GM23338 (cell line): ENCODE results near the gene GLA. TPM values are rescaled to one million over a fixed set of nuclear protein-coding genes. Genes with fewer than 3 reads are reported as not detected.

Experiments used
- ATAC-seq: fragments of 200-7000 bp; cut with Tn5 transposase; 3 replicates; pipeline ENCODE4 v1.9.1; 2020
- DNase-seq: peaks from one replicate; pipeline ENCODE4 v3.0.0-alpha.2; 2015; ENCODE audit warnings: low spot score
- H2AFZ ChIP-seq: fragments of 200-600 bp; sonication (generic); 2 replicates; pipeline ENCODE4 v1.8.0; 2016; ENCODE audit warnings: antibody characterized with exemption, mild to moderate bottlenecking, moderate library complexity
- H3F3A ChIP-seq: fragments of 200-600 bp; sonication (generic); replicated peaks from 2 replicates; pipeline ENCODE4 v1.8.0; 2017; ENCODE audit warnings: antibody characterized with exemption, mixed run types, low read depth
- H3K27ac ChIP-seq: fragments of 200-600 bp; sonication (generic); 2 replicates; pipeline ENCODE4 v1.6.1; 2016; ENCODE audit warnings: low read depth
- H3K27me3 ChIP-seq: fragments of 200-600 bp; sonication (generic); 2 replicates; pipeline ENCODE4 v1.8.0; 2016; ENCODE audit warnings: mild to moderate bottlenecking, mixed run types, moderate library complexity; ENCODE audit not compliant: insufficient read depth
- H3K36me3 ChIP-seq: fragments of 200-600 bp; sonication (generic); 2 replicates; pipeline ENCODE4 v1.8.0; 2016; ENCODE audit warnings: mild to moderate bottlenecking; ENCODE audit not compliant: insufficient read depth
- H3K4me1 ChIP-seq: fragments of 200-600 bp; sonication (generic); 2 replicates; pipeline ENCODE4 v1.8.0; 2016; ENCODE audit warnings: mild to moderate bottlenecking, moderate library complexity; ENCODE audit not compliant: insufficient read depth
- H3K4me2 ChIP-seq: fragments of 200-600 bp; sonication (generic); 2 replicates; pipeline ENCODE4 v1.7.1; 2017; ENCODE audit warnings: mixed run types
- H3K4me3 ChIP-seq: fragments of 200-600 bp; sonication (generic); 2 replicates; pipeline ENCODE4 v1.6.1; 2016; ENCODE audit warnings: mixed run types
- H3K79me2 ChIP-seq: fragments of 200-600 bp; sonication (generic); replicated peaks from 2 replicates; pipeline ENCODE4 v1.8.0; 2017; ENCODE audit warnings: mild to moderate bottlenecking; ENCODE audit not compliant: insufficient read depth
- H3K9me2 ChIP-seq: fragments of 200-600 bp; sonication (generic); 2 replicates; pipeline ENCODE4 v1.8.0; 2017; ENCODE audit not compliant: insufficient read depth
- H4K20me1 ChIP-seq: fragments of 200-600 bp; sonication (generic); replicated peaks from 2 replicates; pipeline ENCODE4 v1.8.0; 2017; ENCODE audit warnings: mild to moderate bottlenecking; ENCODE audit not compliant: insufficient read depth
- H3K27ac Mint-ChIP-seq: 2 replicates; pipeline ENCODE4 v1.8.0; 2020; ENCODE audit warnings: inconsistent platforms, mild to moderate bottlenecking, moderate library complexity, mixed read lengths
- H3K27me3 Mint-ChIP-seq: 3 replicates; pipeline ENCODE4 v1.8.0; 2022; ENCODE audit warnings: low read depth, mild to moderate bottlenecking, moderate library complexity, mixed read lengths, inconsistent platforms; ENCODE audit not compliant: insufficient read depth, poor library complexity
- H3K36me3 Mint-ChIP-seq: 3 replicates; pipeline ENCODE4 v1.8.0; 2021; ENCODE audit warnings: low read depth, mild to moderate bottlenecking, inconsistent platforms, moderate library complexity, mixed read lengths
- H3K4me1 Mint-ChIP-seq: 3 replicates; pipeline ENCODE4 v1.8.0; 2020; ENCODE audit warnings: mild to moderate bottlenecking, inconsistent platforms, mixed read lengths
- H3K4me3 Mint-ChIP-seq: 3 replicates; pipeline ENCODE4 v1.8.0; 2021; ENCODE audit warnings: moderate library complexity, mild to moderate bottlenecking, inconsistent platforms, mixed read lengths
- H3K9me3 Mint-ChIP-seq: 3 replicates; pipeline ENCODE4 v1.8.0; 2020; ENCODE audit warnings: moderate library complexity, mild to moderate bottlenecking, inconsistent platforms, mixed read lengths
- CREB1 ChIP-seq: fragments of 250-450 bp; sonication (Bioruptor Pico); IDR thresholded peaks from 2 replicates; pipeline ENCODE4 v1.5.0; 2020; ENCODE audit warnings: low read depth, mild to moderate bottlenecking, moderate library complexity
- ETS1 ChIP-seq: IDR thresholded peaks from 2 replicates; pipeline ENCODE4 v1.6.1; 2016; ENCODE audit warnings: antibody characterized with exemption
- EZH2 ChIP-seq: fragments of 200-600 bp; sonication (generic); IDR thresholded peaks from one replicate; pipeline ENCODE4 v1.8.0; 2017; ENCODE audit warnings: antibody characterized with exemption, mild to moderate bottlenecking, low read depth; ENCODE audit not compliant: unreplicated experiment
- JUNB ChIP-seq: IDR thresholded peaks from one replicate; pipeline ENCODE4 v1.6.1; 2016; ENCODE audit warnings: antibody characterized with exemption; ENCODE audit not compliant: unreplicated experiment
- NANOG ChIP-seq: IDR thresholded peaks from 2 replicates; pipeline ENCODE4 v1.6.1; 2016; ENCODE audit warnings: antibody characterized with exemption, borderline replicate concordance
- POLR2AphosphoS5 ChIP-seq: IDR thresholded peaks from 2 replicates; pipeline ENCODE4 v1.6.1; 2016; ENCODE audit warnings: antibody characterized with exemption, low read depth
- STAT1 ChIP-seq: IDR thresholded peaks from one replicate; pipeline ENCODE4 v1.6.1; 2016; ENCODE audit warnings: antibody characterized with exemption; ENCODE audit not compliant: unreplicated experiment
- ZNF114 ChIP-seq: fragments of 250-450 bp; sonication (Bioruptor Pico); IDR thresholded peaks from 2 replicates; pipeline ENCODE4 v1.5.0; 2020; ENCODE audit warnings: mild to moderate bottlenecking, moderate library complexity
- ZNF331 ChIP-seq: fragments of 250-450 bp; sonication (Bioruptor Pico); IDR thresholded peaks from 2 replicates; pipeline ENCODE4 v1.5.0; 2020; ENCODE audit warnings: low read depth, mild to moderate bottlenecking, moderate library complexity
- polyA plus RNA-seq: library from polyadenylated mRNA; unstranded; fragments of >200 nt; fragmentation: Nextera tagmentation; extraction: Ambion mirVana; gene quantifications from 2 replicates; pipeline ENCODE4 v1.2.1, GENCODE V29; 2016
- total RNA-seq: library from RNA; depleted of rRNA; stranded (reverse); fragments of >200 nt; shearing (Covaris generic); gene quantifications from 2 replicates; pipeline ENCODE4 v1.2.3, GENCODE V29; 2014
- TF ChIP-seq, protein P1 (sequence below): IDR thresholded peaks from one replicate; pipeline ENCODE4 v1.6.1; 2018; ENCODE audit warnings: antibody characterized with exemption; ENCODE audit not compliant: unreplicated experiment

The GLA gene
- total and polyA plus RNA-seq, 2 experiments from 2014 or later = 34.7 to 44.4 TPM

GRCh38 chrX:101349193-101349562, 58.5 kb downstream of the GLA start (continued):
- TF ChIP-seq ETS1 = no peak
- TF ChIP-seq CREB1 (CRISPR knock-in tag) = no peak
- TF ChIP-seq NANOG = no peak
- TF ChIP-seq JUNB = no peak
- no peak for TF ChIP-seq ZNF114 (CRISPR knock-in tag)
- no peak for TF ChIP-seq ZNF331
- no peak for TF ChIP-seq STAT1
- TF ChIP-seq POLR2AphosphoS5 = no peak
- no peak for TF ChIP-seq EZH2

GRCh38 chrX:101348452-101349192, 59.1 kb downstream of the GLA start, which contains the start of gene TIMM8A:
Gene TIMM8A (minus strand): TSS chrX:101348742. CDS start chrX:101348664, 78 bp downstream.
- Histone ChIP-seq H3K4me3 (peak within 1 kb of the TSS; percentile 84), H3K27me3 (no peaks in the 10 kb centered on the region), H3F3A (no peaks in the 10 kb centered on the region), H3K9me2 (no peaks in the 10 kb centered on the region), H3K36me3 (no peaks in the 10 kb centered on the region; the same call in 1 of the 2 replicates), H3K4me1 (no peaks in the 10 kb centered on the region), H3K79me2 (peaks cover 34% of the 10 kb centered on the region), H3K27ac (peak within 1 kb of the TSS; percentile 85; the same call in 1 of the 2 replicates), H3K4me2 (peak within 1 kb of the TSS; percentile 84), H2AFZ (peak within 1 kb of the TSS; percentile 90; the same call in 1 of the 2 replicates), H4K20me1 (no peaks in the 10 kb centered on the region)
- peak; percentile 78 for DNase-seq
- Mint-ChIP-seq H3K4me3 (peak within 1 kb of the TSS; percentile 89), H3K27ac (peak within 1 kb of the TSS; percentile 94), H3K4me1 (peaks cover 2% of the 10 kb centered on the region; the same call in 2 of the 3 replicates), H3K27me3 (peaks cover 2% of the 10 kb centered on the region), H3K36me3 (peaks cover 25% of the 10 kb centered on the region; the same call in 2 of the 3 replicates), H3K9me3 (no peaks in the 10 kb centered on the region)
- no peak for TF ChIP-seq NANOG
- TF ChIP-seq ETS1 = no peak
- TF ChIP-seq, protein P1, sequence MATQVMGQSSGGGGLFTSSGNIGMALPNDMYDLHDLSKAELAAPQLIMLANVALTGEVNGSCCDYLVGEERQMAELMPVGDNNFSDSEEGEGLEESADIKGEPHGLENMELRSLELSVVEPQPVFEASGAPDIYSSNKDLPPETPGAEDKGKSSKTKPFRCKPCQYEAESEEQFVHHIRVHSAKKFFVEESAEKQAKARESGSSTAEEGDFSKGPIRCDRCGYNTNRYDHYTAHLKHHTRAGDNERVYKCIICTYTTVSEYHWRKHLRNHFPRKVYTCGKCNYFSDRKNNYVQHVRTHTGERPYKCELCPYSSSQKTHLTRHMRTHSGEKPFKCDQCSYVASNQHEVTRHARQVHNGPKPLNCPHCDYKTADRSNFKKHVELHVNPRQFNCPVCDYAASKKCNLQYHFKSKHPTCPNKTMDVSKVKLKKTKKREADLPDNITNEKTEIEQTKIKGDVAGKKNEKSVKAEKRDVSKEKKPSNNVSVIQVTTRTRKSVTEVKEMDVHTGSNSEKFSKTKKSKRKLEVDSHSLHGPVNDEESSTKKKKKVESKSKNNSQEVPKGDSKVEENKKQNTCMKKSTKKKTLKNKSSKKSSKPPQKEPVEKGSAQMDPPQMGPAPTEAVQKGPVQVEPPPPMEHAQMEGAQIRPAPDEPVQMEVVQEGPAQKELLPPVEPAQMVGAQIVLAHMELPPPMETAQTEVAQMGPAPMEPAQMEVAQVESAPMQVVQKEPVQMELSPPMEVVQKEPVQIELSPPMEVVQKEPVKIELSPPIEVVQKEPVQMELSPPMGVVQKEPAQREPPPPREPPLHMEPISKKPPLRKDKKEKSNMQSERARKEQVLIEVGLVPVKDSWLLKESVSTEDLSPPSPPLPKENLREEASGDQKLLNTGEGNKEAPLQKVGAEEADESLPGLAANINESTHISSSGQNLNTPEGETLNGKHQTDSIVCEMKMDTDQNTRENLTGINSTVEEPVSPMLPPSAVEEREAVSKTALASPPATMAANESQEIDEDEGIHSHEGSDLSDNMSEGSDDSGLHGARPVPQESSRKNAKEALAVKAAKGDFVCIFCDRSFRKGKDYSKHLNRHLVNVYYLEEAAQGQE = no peak
- TF ChIP-seq JUNB = no peak
- 0 out of 2 replicates have a peak, but pooled peaks have one; percentile 3 for TF ChIP-seq CREB1 (CRISPR knock-in tag)
- TF ChIP-seq ZNF114 (CRISPR knock-in tag) = no peak
- peak; percentile 90 for TF ChIP-seq POLR2AphosphoS5
- peak; percentile 98 for ATAC-seq
